Common myeloid progenitor, CD34-positive (primary cell): ENCODE measurements around the gene ZFP36L2.

Source experiments
- CTCF ChIA-PET: fragments of 350-600 bp; sonication (Branson Sonifier 250); formaldehyde crosslinking; loops from one replicate; lab custom pipeline; 2021; ENCODE audit warnings: antibody characterized with exemption; lab: Charles Lee
- POLR2A ChIA-PET: fragments of 350-600 bp; sonication (Branson Sonifier 250); formaldehyde crosslinking; loops from one replicate; lab custom pipeline; 2021; ENCODE audit warnings: antibody characterized with exemption; lab: Charles Lee
- DNase-seq, 3 donors: peaks; one replicate each; pipeline versions ENCODE4 v3.0.0 to v3.0.0-alpha.2; 2013
- H3K27ac ChIP-seq, 2 experiments: 1 replicate in 1 of 2; 2 replicates in 1 of 2; pipeline ENCODE4 v1.7.0; 2013; ENCODE audit warnings: inconsistent platforms in 2 of 2, low read length in 2 of 2, mild to moderate bottlenecking in 2 of 2, low read depth in 1 of 2, moderate library complexity in 1 of 2; ENCODE audit not compliant: severe bottlenecking in 2 of 2, insufficient read depth in 1 of 2, poor library complexity in 1 of 2
- H3K27me3 ChIP-seq, 5 experiments: replicated peaks in 2 of 5; 1 replicate in 3 of 5; 2 replicates in 2 of 5; pipeline versions ENCODE4 v1.6.1 to v1.7.0; 2013; ENCODE audit warnings: low read length in 4 of 5, mild to moderate bottlenecking in 2 of 5, moderate library complexity in 2 of 5, inconsistent platforms in 1 of 5; ENCODE audit not compliant: insufficient read depth in 5 of 5, control insufficient read depth in 4 of 5
- H3K36me3 ChIP-seq, 4 experiments: 1 replicate in 2 of 4; 2 replicates in 2 of 4; pipeline versions ENCODE4 v1.6.1 to v1.7.0; 2013; ENCODE audit warnings: low read length in 3 of 4, control low read depth in 1 of 4, mild to moderate bottlenecking in 1 of 4; ENCODE audit not compliant: control insufficient read depth in 4 of 4, insufficient read depth in 4 of 4
- H3K4me1 ChIP-seq, 4 experiments: 1 replicate in 3 of 4; 2 replicates in 1 of 4; pipeline versions ENCODE4 v1.6.1 to v1.7.1; 2013; ENCODE audit warnings: low read length in 3 of 4, mild to moderate bottlenecking in 3 of 4, control low read depth in 1 of 4, inconsistent platforms in 1 of 4, moderate library complexity in 1 of 4; ENCODE audit not compliant: control insufficient read depth in 4 of 4, insufficient read depth in 4 of 4; ENCODE audit errors: control extremely low read depth in 1 of 4
- H3K4me3 ChIP-seq, 7 experiments: 1 replicate in 4 of 7; 2 replicates in 3 of 7; pipeline versions ENCODE4 v1.5.1 to v1.7.0; 2013; ENCODE audit warnings: mild to moderate bottlenecking in 7 of 7, low read length in 6 of 7, moderate library complexity in 6 of 7, inconsistent platforms in 2 of 7, low read depth in 2 of 7, control low read depth in 1 of 7; ENCODE audit not compliant: insufficient read depth in 4 of 7, control insufficient read depth in 1 of 7; ENCODE audit errors: extremely low read depth in 1 of 7
- H3K9me3 ChIP-seq, 5 experiments: 1 replicate in 4 of 5; 2 replicates in 1 of 5; pipeline versions ENCODE4 v1.6.1 to v1.7.1; 2013; ENCODE audit warnings: low read length in 4 of 5, mild to moderate bottlenecking in 2 of 5, inconsistent platforms in 1 of 5, low read depth in 1 of 5, moderate library complexity in 1 of 5; ENCODE audit not compliant: control insufficient read depth in 4 of 5, insufficient read depth in 2 of 5; ENCODE audit errors: control extremely low read depth in 1 of 5
- WGBS: methylation state at CpG from one replicate; pipeline ENCODE4 v1.1.5; 2013; ENCODE audit not compliant: insufficient coverage; 5-methylcytosine and 5-hydroxymethylcytosine counted together

ZFP36L2 gene

DNA sequence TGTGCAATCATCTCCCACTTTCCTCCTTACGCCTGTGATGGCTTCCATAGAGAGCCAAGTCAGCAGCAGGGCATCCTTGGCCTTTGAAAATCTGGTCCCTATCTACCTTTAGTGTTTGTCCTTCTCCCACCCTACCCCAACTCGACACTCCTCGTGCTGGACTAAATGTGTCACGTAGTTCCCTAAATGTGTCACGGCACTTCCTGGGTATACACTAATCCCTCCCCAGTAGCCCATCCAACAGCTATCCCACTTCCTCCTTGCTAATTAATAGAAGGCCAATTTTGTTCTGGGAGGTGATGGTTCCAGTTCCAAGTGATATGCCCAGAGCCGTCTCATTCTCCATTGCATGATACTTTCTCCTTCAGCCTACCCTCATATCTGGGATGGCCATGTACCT is 36.5 kb upstream of the ZFP36L2 start:
- Histone ChIP-seq H3K27me3 (no peaks in the 10 kb centered on the region), H3K36me3 (peaks cover 0 to 10% (median 2%) of the 10 kb centered on the region in 4 experiments), H3K4me3 (no peak overlapping the region), H3K4me1 (peaks cover 0 to 6% (median 2%) of the 10 kb centered on the region in 4 experiments), H3K27ac (no peak overlapping the region), H3K9me3 (no peaks in the 10 kb centered on the region)
- 93% methylated on average over 5 of the region's 6 CpGs for WGBS
- CTCF ChIA-PET: no interaction called here
- POLR2A ChIA-PET: no interaction called here
- no peak for DNase-seq

- H3K27me3 ChIP-seq: no peaks in the 10 kb centered on the region
- no peak overlapping the region for H3K4me3 ChIP-seq
- H3K27ac ChIP-seq: no peak overlapping the region
- no peaks in the 10 kb centered on the region for H3K9me3 ChIP-seq
- peaks cover 0 to 10% (median 2%) of the 10 kb centered on the region in 4 experiments for H3K36me3 ChIP-seq
- no peak for DNase-seq
- H3K4me1 ChIP-seq: peaks cover 0 to 6% (median 2%) of the 10 kb centered on the region in 4 experiments
- ChIA-PET POLR2A (no interaction called here), CTCF (no interaction called here)
- whole genome bisulfite sequencing: no CpG with 5 or more reads among the region's 1 CpG
These were observed 35.8 kb upstream of the ZFP36L2 start for GRCh38 chr2:43262239-43262638.

DNA sequence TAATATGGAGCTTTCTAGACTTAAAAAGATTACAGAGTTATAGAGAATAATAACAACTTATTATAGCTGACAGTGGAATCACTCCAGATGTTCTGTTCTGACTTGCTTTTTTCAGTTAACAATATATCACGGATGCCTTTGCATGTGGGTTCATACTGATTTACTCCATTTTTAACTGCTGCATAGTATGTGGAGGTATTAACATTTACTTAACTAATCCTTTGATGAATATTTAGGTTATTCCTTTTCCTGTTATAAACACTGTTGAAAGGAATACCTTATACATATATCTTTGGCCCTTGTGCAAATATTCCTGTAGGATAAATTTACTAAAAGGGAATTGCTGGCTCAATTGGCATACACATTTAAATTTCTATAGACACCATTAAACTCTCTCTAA is 33.1 kb upstream of the ZFP36L2 start:
- ChIA-PET POLR2A (no interaction called here), CTCF (no interaction called here)
- H3K36me3 ChIP-seq: peaks cover 2 to 11% (median 4%) of the 10 kb centered on the region in 4 experiments
- DNase-seq: no peak
- WGBS: no CpG with 5 or more reads among the region's 1 CpG
- H3K4me1 ChIP-seq: peaks cover 0 to 5% (median 0%) of the 10 kb centered on the region in 4 experiments
- no peak overlapping the region for H3K27ac ChIP-seq
- no peak overlapping the region for H3K4me3 ChIP-seq
- H3K9me3 ChIP-seq: no peaks in the 10 kb centered on the region
- no peaks in the 10 kb centered on the region for H3K27me3 ChIP-seq

- no peak for DNase-seq
- no peak overlapping the region for H3K4me3 ChIP-seq
- no peak overlapping the region for H3K27ac ChIP-seq
- H3K9me3 ChIP-seq: no peaks in the 10 kb centered on the region
- 100% methylated on average over 2 of the region's 2 CpGs for WGBS
- peaks cover 2 to 16% (median 9%) of the 10 kb centered on the region in 4 experiments for H3K36me3 ChIP-seq
- H3K27me3 ChIP-seq: no peaks in the 10 kb centered on the region
- H3K4me1 ChIP-seq: peaks cover 0 to 5% (median 0%) of the 10 kb centered on the region in 4 experiments
- POLR2A ChIA-PET: no interaction called here
- CTCF ChIA-PET: no interaction called here
These were observed 32.2 kb upstream of the ZFP36L2 start for GRCh38 chr2:43258547-43259156.

- Histone ChIP-seq H3K36me3 (peaks cover 0 to 15% (median 8%) of the 10 kb centered on the region in 4 experiments), H3K27me3 (no peaks in the 10 kb centered on the region), H3K4me1 (peaks cover 0 to 6% (median 2%) of the 10 kb centered on the region in 4 experiments), H3K4me3 (no peak overlapping the region), H3K27ac (no peak overlapping the region), H3K9me3 (no peaks in the 10 kb centered on the region)
- no peak for DNase-seq
- WGBS: 86% methylated on average over 7 of the region's 8 CpGs
- CTCF ChIA-PET: no interaction called here
- POLR2A ChIA-PET: no interaction called here
These were observed 29.0 kb upstream of the ZFP36L2 start for GRCh38 chr2:43255296-43255910.

DNA sequence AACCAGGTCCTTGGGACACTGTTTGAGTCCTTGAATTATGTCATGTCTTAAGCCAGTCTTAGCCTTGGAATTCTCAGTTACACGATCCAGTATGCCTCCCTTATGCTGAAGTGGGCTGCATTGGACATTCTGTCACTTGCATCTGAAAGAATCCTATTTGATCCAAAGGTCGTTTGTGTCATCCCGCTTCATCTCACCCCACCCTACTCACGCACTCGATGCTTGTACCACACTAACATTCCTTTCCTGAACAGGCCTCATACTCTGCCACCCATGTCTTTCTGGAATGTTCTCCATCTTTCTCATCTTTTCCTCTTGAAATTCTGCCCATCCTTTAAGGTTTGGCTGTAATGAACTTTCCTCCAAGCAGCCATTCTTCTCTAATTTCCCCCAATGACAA is 27.9 kb upstream of the ZFP36L2 start:
- H3K27ac ChIP-seq: no peak overlapping the region
- CTCF ChIA-PET: interaction anchor here (1.6 to 2.0 kb wide), 2 partner anchors 9 to 229 kb away, joined by 3 to 4 read pairs; no protein-coding TSS in a partner anchor
- POLR2A ChIA-PET: no interaction called here

DNA sequence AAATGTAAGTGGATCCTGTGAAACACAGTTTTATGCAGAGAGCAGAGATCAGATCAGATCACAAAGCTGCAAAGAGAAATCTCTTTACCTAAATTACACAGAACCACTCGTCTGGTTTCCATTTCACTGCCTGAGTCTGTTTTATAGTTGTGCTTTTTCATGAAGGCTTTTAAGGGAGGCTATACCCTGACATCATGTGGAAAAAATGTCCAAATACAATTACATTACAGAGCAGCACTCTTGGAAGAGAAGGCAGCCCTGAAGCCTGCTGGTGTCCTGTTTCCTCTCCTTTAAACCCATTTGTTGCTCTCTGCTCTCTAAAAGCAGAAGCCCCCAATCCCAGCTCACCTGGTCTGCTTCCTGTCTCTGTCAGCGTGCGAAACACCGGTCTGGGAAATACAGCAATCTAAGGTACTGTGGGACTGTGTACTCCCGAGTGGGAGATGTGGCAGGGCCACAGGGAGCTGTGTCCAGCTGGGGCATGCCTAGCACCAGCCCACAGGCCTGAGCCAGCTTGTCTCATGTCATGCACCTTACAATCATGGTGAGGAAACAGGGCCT is 24.8 kb upstream of the ZFP36L2 start:
- DNase-seq: no peak
- 60% methylated on average over 1 of the region's 5 CpGs for WGBS
- POLR2A ChIA-PET: no interaction called here
- Histone ChIP-seq H3K4me3 (no peak overlapping the region), H3K27ac (no peak overlapping the region), H3K4me1 (peaks cover 0 to 6% (median 2%) of the 10 kb centered on the region in 4 experiments), H3K36me3 (peaks cover 0 to 19% (median 11%) of the 10 kb centered on the region in 4 experiments), H3K27me3 (no peaks in the 10 kb centered on the region), H3K9me3 (no peaks in the 10 kb centered on the region)
- CTCF ChIA-PET: interaction anchor here (1.5 kb wide), 1 partner anchor 11 kb away, joined by 3 read pairs; no protein-coding TSS in a partner anchor

More for the DNA sequence above, 27.9 kb upstream of the ZFP36L2 start:
- Histone ChIP-seq H3K36me3 (peaks cover 0 to 15% (median 10%) of the 10 kb centered on the region in 4 experiments), H3K27me3 (no peaks in the 10 kb centered on the region), H3K4me3 (no peak overlapping the region), H3K4me1 (peaks cover 0 to 6% (median 2%) of the 10 kb centered on the region in 4 experiments), H3K9me3 (no peaks in the 10 kb centered on the region)
- DNase-seq: no peak
- WGBS: 100% methylated on average over 5 of the region's 5 CpGs
